Right lobe of liver (tissue), 4 donors: ENCODE measurements around the gene TRMT11.

Experiments
- CTCF ChIP-seq, 4 donors: fragments of 200-600 bp in 3 of 4; fragments of 450-650 bp in 1 of 4; IDR thresholded peaks; one replicate each; pipeline versions ENCODE4 v1.5.1 to v1.8.0; 2016 to 2022; ENCODE audit warnings: antibody characterized with exemption in 4 of 4, mild to moderate bottlenecking in 2 of 4
- POLR2A ChIP-seq: fragments of 450-650 bp; IDR thresholded peaks from one replicate; pipeline ENCODE4 v1.6.1; 2017; ENCODE audit warnings: antibody characterized with exemption, mild to moderate bottlenecking
- donor health status: DM: no; HTN: no; CAD: no.
- donor health status: DM: no; HTN: no; CAD: no.
- donor health status: DM: no; HTN: yes; CAD: no.

- TF ChIP-seq CTCF (IDR thresholded peaks at IDR 0.05): no peak
- TF ChIP-seq POLR2A: no peak
These were observed 29.0 kb upstream of the TRMT11 start for GRCh38 chr6:125957391-125957693.
